Thyroid gland (tissue), 4 donors: ENCODE measurements around the gene GALNT18. TPM values are rescaled to one million over a fixed set of nuclear protein-coding genes. Genes with fewer than 3 reads are reported as not detected.

Experiments used
- DNase-seq, 2 donors: peaks; one replicate each; pipeline ENCODE4 v3.0.0-alpha.2; 2019
- H3K27ac ChIP-seq, 3 donors: fragments of 200-600 bp; sonication (generic); 1 replicate in 2 of 3; 2 replicates in 1 of 3; pipeline ENCODE4 v1.5.1; 2016 to 2019; ENCODE audit warnings: mild to moderate bottlenecking in 1 of 3, moderate library complexity in 1 of 3
- H3K27me3 ChIP-seq: fragments of 200-600 bp; sonication (generic); one replicate; pipeline ENCODE4 v1.5.1; 2019
- H3K36me3 ChIP-seq, 2 donors: fragments of 200-600 bp; sonication (generic); one replicate each; pipeline ENCODE4 v1.5.1; 2016 to 2019
- H3K4me1 ChIP-seq, 2 donors: fragments of 200-600 bp; sonication (generic); one replicate each; pipeline ENCODE4 v1.5.1; 2017 to 2019
- H3K4me3 ChIP-seq, 3 donors: fragments of 200-600 bp; sonication (generic); replicated peaks in 1 of 3; 1 replicate in 2 of 3; 2 replicates in 1 of 3; pipeline ENCODE4 v1.5.1; 2016; ENCODE audit warnings: mild to moderate bottlenecking in 1 of 3
- H3K9me3 ChIP-seq: fragments of 200-600 bp; sonication (generic); one replicate; pipeline ENCODE4 v1.5.1; 2017
- CTCF ChIP-seq, 6 experiments: fragments of 200-600 bp in 3 of 6; fragments of 450-650 bp in 3 of 6; sonication (generic) in 3 of 6; IDR thresholded peaks; one replicate each; pipeline ENCODE4 v1.5.1; 2016 to 2019; ENCODE audit warnings: antibody characterized with exemption in 6 of 6, mild to moderate bottlenecking in 2 of 6, inconsistent platforms in 1 of 6, moderate library complexity in 1 of 6
- POLR2A ChIP-seq, 2 donors: fragments of 450-650 bp; IDR thresholded peaks; one replicate each; pipeline ENCODE4 v1.6.1; 2017; ENCODE audit warnings: antibody characterized with exemption in 2 of 2, mild to moderate bottlenecking in 2 of 2, moderate library complexity in 1 of 2
- WGBS, 2 donors: methylation state at CpG; one replicate each; pipeline ENCODE4 v1.1.5; 2017; 5-methylcytosine and 5-hydroxymethylcytosine counted together
- intact Hi-C: fragments of 100-400 bp; cut with DNase I; formaldehyde crosslinking; loops from one replicate; pipeline ENCODE4 v1.15.1; 2023
- total RNA-seq, 4 donors: library from RNA; depleted of rRNA; stranded (reverse); fragments of >200 nt; gene quantifications; one replicate each; pipeline ENCODE4 v1.2.3, GENCODE V29; 2016

Gene GALNT18
- total RNA-seq, 4 donors from 2014 or later: 60.7 to 93.8 (median 87.5) TPM

- peaks cover 0 to 4% of the 10 kb centered on the region in 2 donors for H3K4me1 ChIP-seq
- WGBS, 2 donors: 54 to 64% methylated on average over 2 of the region's 2 CpGs
- H3K4me3 ChIP-seq: no peak overlapping the region
- no peak for TF ChIP-seq CTCF (IDR thresholded peaks at IDR 0.05)
- no peak for TF ChIP-seq POLR2A (IDR thresholded peaks at IDR 0.05)
- H3K9me3 ChIP-seq: no peaks in the 10 kb centered on the region
- H3K27me3 ChIP-seq: no peaks in the 10 kb centered on the region
- no peak for DNase-seq
- no peak overlapping the region for H3K27ac ChIP-seq
- no peaks in the 10 kb centered on the region for H3K36me3 ChIP-seq
- intact Hi-C loops: no loop called here
Measured at GRCh38 chr11:11250470-11250869, 371.3 kb downstream of the GALNT18 start.

GRCh38 chr11:11247576-11247975, 374.2 kb downstream of the GALNT18 start:
- no peaks in the 10 kb centered on the region for H3K36me3 ChIP-seq
- H3K27me3 ChIP-seq: no peaks in the 10 kb centered on the region
- DNase-seq: no peak
- TF ChIP-seq CTCF (IDR thresholded peaks at IDR 0.05): no peak
- intact Hi-C loops: no loop called here
- 87 to 89% methylated on average over 2 of the region's 2 CpGs for WGBS, 2 donors
- no peak overlapping the region for H3K27ac ChIP-seq
- H3K4me3 ChIP-seq: no peak overlapping the region
- peaks cover 0 to 22% of the 10 kb centered on the region in 2 donors for H3K4me1 ChIP-seq
- no peaks in the 10 kb centered on the region for H3K9me3 ChIP-seq

GRCh38 chr11:11247086-11247485, 374.7 kb downstream of the GALNT18 start:
- Histone ChIP-seq H3K9me3 (no peaks in the 10 kb centered on the region), H3K4me3 (no peak overlapping the region), H3K36me3 (no peaks in the 10 kb centered on the region), H3K27me3 (no peaks in the 10 kb centered on the region), H3K27ac (no peak overlapping the region), H3K4me1 (peaks cover 0 to 22% of the 10 kb centered on the region in 2 donors)
- intact Hi-C loops: no loop called here
- no peak for DNase-seq
- no peak for TF ChIP-seq POLR2A (IDR thresholded peaks at IDR 0.05)
- TF ChIP-seq CTCF (IDR thresholded peaks at IDR 0.05): no peak
- WGBS, 2 donors: 67 to 84% methylated on average over 1 to 3 of the region's 6 CpGs

GRCh38 chr11:11246166-11246565, 375.6 kb downstream of the GALNT18 start:
- 96% methylated on average over 1 of the region's 1 CpG for WGBS, 2 donors
- H3K27ac ChIP-seq: no peak overlapping the region
- no peak for DNase-seq
- TF ChIP-seq POLR2A (IDR thresholded peaks at IDR 0.05): no peak
- TF ChIP-seq CTCF (IDR thresholded peaks at IDR 0.05): no peak
- H3K36me3 ChIP-seq: no peaks in the 10 kb centered on the region
- intact Hi-C loops: no loop called here
- H3K4me3 ChIP-seq: no peak overlapping the region
- no peaks in the 10 kb centered on the region for H3K9me3 ChIP-seq
- H3K27me3 ChIP-seq: no peaks in the 10 kb centered on the region
- peaks cover 0 to 22% of the 10 kb centered on the region in 2 donors for H3K4me1 ChIP-seq

GRCh38 chr11:11245453-11245852, 376.4 kb downstream of the GALNT18 start:
- no peak overlapping the region for H3K27ac ChIP-seq
- TF ChIP-seq CTCF (IDR thresholded peaks at IDR 0.05) (no peak), POLR2A (IDR thresholded peaks at IDR 0.05) (no peak)
- 80 to 83% methylated on average over 3 of the region's 3 CpGs for whole genome bisulfite sequencing, 2 donors
- DNase-seq: no peak
- intact Hi-C loops: no loop called here
- peaks cover 0 to 22% of the 10 kb centered on the region in 2 donors for H3K4me1 ChIP-seq
- H3K9me3 ChIP-seq: no peaks in the 10 kb centered on the region
- no peaks in the 10 kb centered on the region for H3K36me3 ChIP-seq
- no peaks in the 10 kb centered on the region for H3K27me3 ChIP-seq
- no peak overlapping the region for H3K4me3 ChIP-seq
